H1 (cell line): Measurements from ENCODE around the gene NBEA. TPM values are rescaled to one million over a fixed set of nuclear protein-coding genes. Genes with fewer than 3 reads are reported as not detected.

Experiments used
- ASH2L ChIP-seq: fragments of 200-600, 300-600 bp; sonication (generic); IDR thresholded peaks from one replicate; pipeline ENCODE4 v1.7.1; 2017; ENCODE audit warnings: low read length
- BACH1 ChIP-seq: IDR thresholded peaks from 2 replicates; pipeline ENCODE4 v1.6.1; 2012; ENCODE audit warnings: low read length, improper control_type of control experiment
- CBX5 ChIP-seq: fragments of 300-800, 300-1000 bp; sonication (generic); IDR thresholded peaks from 2 replicates; pipeline ENCODE4 v1.7.1; 2016; ENCODE audit warnings: antibody characterized with exemption, low read length, low read depth
- CBX8 ChIP-seq: fragments of 300-800, 300-1000 bp; sonication (generic); IDR thresholded peaks from 2 replicates; pipeline ENCODE4 v1.7.1; 2016; ENCODE audit warnings: low read depth, low read length, borderline replicate concordance
- CHD2 ChIP-seq: IDR thresholded peaks from 2 replicates; pipeline ENCODE4 v1.6.1; 2012; ENCODE audit warnings: low read length, improper control_type of control experiment
- CREB1 ChIP-seq: IDR thresholded peaks from 2 replicates; pipeline ENCODE4 v1.6.1; 2012; ENCODE audit warnings: inconsistent platforms
- EGR1 ChIP-seq: IDR thresholded peaks from 2 replicates; pipeline ENCODE4 v1.6.1; 2011; ENCODE audit warnings: low read depth, low read length, borderline replicate concordance
- EP300 ChIP-seq, 2 experiments: IDR thresholded peaks; 1 replicate in 1 of 2; 2 replicates in 1 of 2; pipeline ENCODE4 v1.6.1; 2011 to 2012; ENCODE audit warnings: low read depth in 2 of 2, low read length in 2 of 2, mild to moderate bottlenecking in 2 of 2, borderline replicate concordance in 1 of 2, inconsistent platforms in 1 of 2, moderate library complexity in 1 of 2
- FOSL1 ChIP-seq: IDR thresholded peaks from 2 replicates; pipeline ENCODE4 v1.6.1; 2011; ENCODE audit warnings: mild to moderate bottlenecking, low read depth, low read length, moderate library complexity; ENCODE audit not compliant: insufficient read depth
- GTF2F1 ChIP-seq: IDR thresholded peaks from 2 replicates; pipeline ENCODE4 v1.6.1; 2012; ENCODE audit warnings: low read depth, low read length, improper control_type of control experiment, borderline replicate concordance
- JUND ChIP-seq: IDR thresholded peaks from 2 replicates; pipeline ENCODE4 v1.6.1; 2011; ENCODE audit warnings: mild to moderate bottlenecking, improper control_type of control experiment, low read length
- KDM1A ChIP-seq: fragments of 200-600, 300-600 bp; sonication (generic); IDR thresholded peaks from 2 replicates; pipeline ENCODE4 v1.7.1; 2016; ENCODE audit warnings: mild to moderate bottlenecking, low read length, borderline replicate concordance
- KDM5A ChIP-seq: fragments of 200-600 bp; IDR thresholded peaks from 2 replicates; pipeline ENCODE4 v1.7.1; 2012; ENCODE audit warnings: mild to moderate bottlenecking, low read length, inconsistent platforms, mixed read lengths
- MAFK ChIP-seq: IDR thresholded peaks from 2 replicates; pipeline ENCODE4 v1.6.1; 2012; ENCODE audit warnings: low read depth, mild to moderate bottlenecking, improper control_type of control experiment, low read length
- NANOG ChIP-seq: IDR thresholded peaks from 2 replicates; pipeline ENCODE4 v1.6.1; 2011; ENCODE audit warnings: low read length, low read depth, mild to moderate bottlenecking, inconsistent platforms; ENCODE audit not compliant: insufficient read depth, poor library complexity, severe bottlenecking
- NRF1 ChIP-seq: IDR thresholded peaks from 2 replicates; pipeline ENCODE4 v1.6.1; 2011; ENCODE audit warnings: mild to moderate bottlenecking, low read depth, low read length, improper control_type of control experiment
- POLR2A ChIP-seq, 2 experiments: IDR thresholded peaks; 1 replicate in 1 of 2; 2 replicates in 1 of 2; pipeline ENCODE4 v1.6.1; 2011; ENCODE audit warnings: low read depth in 2 of 2, low read length in 2 of 2, mild to moderate bottlenecking in 2 of 2; ENCODE audit errors: control extremely low read depth in 1 of 2
- RBBP5 ChIP-seq: IDR thresholded peaks from 2 replicates; pipeline ENCODE4 v1.7.1; 2012; ENCODE audit warnings: low read depth, mild to moderate bottlenecking, inconsistent platforms, low read length, moderate library complexity, borderline replicate concordance
- RXRA ChIP-seq: IDR thresholded peaks from 2 replicates; pipeline ENCODE4 v1.6.1; 2011; ENCODE audit warnings: low read depth, mild to moderate bottlenecking, low read length, moderate library complexity; ENCODE audit not compliant: insufficient read depth
- SIRT6 ChIP-seq: IDR thresholded peaks from one replicate; pipeline ENCODE4 v1.7.1; 2012; ENCODE audit warnings: low read length, inconsistent platforms
- SP2 ChIP-seq: IDR thresholded peaks from 2 replicates; pipeline ENCODE4 v1.6.1; 2012; ENCODE audit warnings: mild to moderate bottlenecking, low read length, inconsistent platforms
- SRF ChIP-seq: IDR thresholded peaks from 2 replicates; pipeline ENCODE4 v1.6.1; 2011; ENCODE audit warnings: mild to moderate bottlenecking, low read depth, low read length, moderate library complexity
- TBP ChIP-seq: IDR thresholded peaks from 2 replicates; pipeline ENCODE4 v1.6.1; 2011; ENCODE audit warnings: low read depth, low read length, improper control_type of control experiment
- TEAD4 ChIP-seq: IDR thresholded peaks from 2 replicates; pipeline ENCODE4 v1.6.1; 2012; ENCODE audit warnings: low read depth, low read length, inconsistent platforms, mixed read lengths
- YY1 ChIP-seq: IDR thresholded peaks from 2 replicates; pipeline ENCODE4 v1.6.1; 2011; ENCODE audit warnings: low read depth, mild to moderate bottlenecking, low read length
- polyA plus RNA-seq, 7 experiments: library from polyadenylated mRNA; depleted of rRNA in 3 of 7; stranded (reverse) in 5 of 7; unstranded in 2 of 7; fragments of >200 nt in 5 of 7; fragments of 200-250 nt in 2 of 7; gene quantifications; 1 replicate in 5 of 7; 2 replicates in 1 of 7; 4 replicates in 1 of 7; pipeline versions ENCODE4 v1.2.1 to v1.2.3, GENCODE V29; 2011 to 2013; ENCODE audit warnings: missing spikeins in 2 of 7, mixed read lengths in 2 of 7
- total RNA-seq: library from RNA; stranded (reverse); fragmentation: NEBNext Ultra II Directional; extraction: Animal tissue kit (Norgen Biotek cat#: 25700); gene quantifications from 2 replicates; pipeline ENCODE4 v1.2.1, GENCODE V29; 2021

Gene NBEA
- total and polyA plus RNA-seq, 2 of the 8 experiments (the other 6 are each of a cell fraction or from before 2014, with no cell fraction given) = 14.2 to 21.5 TPM

GRCh38 chr13:34900288-34900739 lies 41.8 kb upstream of the NBEA start (continued):
- TF ChIP-seq SIRT6 (no peak), GTF2F1 (no peak), RBBP5 (no peak), ASH2L (peak; percentile 82), EP300 (IDR thresholded peaks at IDR 0.05; ENCODE audit: borderline replicate concordance in 1 of 2, low read depth in 2 of 2, low read length in 2 of 2) (peak in 1 of 2 experiments; percentile 78; a peak in 1 of 3 replicates), NRF1 (no peak), KDM1A (no peak), EGR1 (no peak), JUND (no peak), SRF (no peak), YY1 (no peak), RXRA (no peak), POLR2A (IDR thresholded peaks at IDR 0.05; ENCODE audit: control extremely low read depth in 1 of 2, low read depth in 2 of 2, low read length in 2 of 2) (peak in 1 of 2 experiments; percentile 40; a peak in 1 of 3 replicates), NANOG (peak; percentile 91), BACH1 (no peak), CREB1 (no peak), SP2 (no peak), MAFK (no peak), CHD2 (no peak; the same call in 1 of the 2 replicates), KDM5A (no peak), CBX5 (no peak), TBP (no peak; the same call in 1 of the 2 replicates), CBX8 (no peak), FOSL1 (no peak), TEAD4 (peak; percentile 35; the same call in 1 of the 2 replicates)
